Measurements from ENCODE around the gene TNRC6A.
"Not testable (repeated sequence)": the region's sequence is repeated elsewhere in the genome, so short reads cannot be mapped to it uniquely, and the experiment has no call there.

TNRC6A gene

GRCh38 chr16:24729243-24729950 lies at the start of gene TNRC6A:
Gene TNRC6A (plus strand): TSS chr16:24729651. CDS start chr16:24729842, 191 bp downstream.
- intact Hi-C loops (cut with DNase I): no loop called here
- DNase-seq: peak; percentile 81 to 98 (median 88)

GRCh38 chr16:24681793-24682192 lies 47.7 kb upstream of the TNRC6A start:
- intact Hi-C loops (cut with DNase I): loop anchor here (10.0 kb wide), 1 partner anchor 87 kb away; no protein-coding TSS in a partner anchor
- no peak for DNase-seq

GRCh38 chr16:24683250-24683649 lies 46.2 kb upstream of the TNRC6A start:
- DNase-seq: no peak
- intact Hi-C loops (cut with DNase I): loop anchor here (10.0 kb wide), 1 partner anchor 88 kb away; no protein-coding TSS in a partner anchor

- intact Hi-C loops (cut with DNase I): loop anchor here (10.0 kb wide), 1 partner anchor 89 kb away; no protein-coding TSS in a partner anchor
Measured at GRCh38 chr16:24683847-24684493, 45.5 kb upstream of the TNRC6A start.

GRCh38 chr16:24685539-24686432 lies 43.7 kb upstream of the TNRC6A start:
- intact Hi-C loops (cut with DNase I): loop anchor here (10.0 kb wide), 1 partner anchor 91 kb away; no protein-coding TSS in a partner anchor
- peak; percentile 39 to 95 (median 72) for DNase-seq

More at GRCh38 chr16:24683847-24684493, 45.5 kb upstream of the TNRC6A start:
- DNase-seq: no peak

GRCh38 chr16:24686678-24687077 lies 42.8 kb upstream of the TNRC6A start:
- DNase-seq: no peak
- intact Hi-C loops (cut with DNase I): loop anchor here (10.0 kb wide), 1 partner anchor 92 kb away; no protein-coding TSS in a partner anchor

- no peak for DNase-seq
- intact Hi-C loops (cut with DNase I): loop anchor here (10.0 kb wide), 1 partner anchor 94 kb away; no protein-coding TSS in a partner anchor
Measured at GRCh38 chr16:24688359-24688758, 41.1 kb upstream of the TNRC6A start.

GRCh38 chr16:24689128-24689527 lies 40.3 kb upstream of the TNRC6A start:
- DNase-seq: peak in 4 of 10 donors; percentile 17 to 89 (median 32)
- intact Hi-C loops (cut with DNase I): loop anchor here (10.0 kb wide), 1 partner anchor 94 kb away; no protein-coding TSS in a partner anchor

- intact Hi-C loops (cut with DNase I): no loop called here
- no peak for DNase-seq
Measured at GRCh38 chr16:24692854-24693253, 36.6 kb upstream of the TNRC6A start.

GRCh38 chr16:24694931-24695330 lies 34.5 kb upstream of the TNRC6A start:
- intact Hi-C loops (cut with DNase I): no loop called here
- DNase-seq: no peak

- intact Hi-C loops (cut with DNase I): no loop called here
Measured at GRCh38 chr16:24696699-24697098, 32.8 kb upstream of the TNRC6A start.

GRCh38 chr16:24698308-24698707 lies 31.1 kb upstream of the TNRC6A start:
- no peak for DNase-seq
- intact Hi-C loops (cut with DNase I): no loop called here

More at GRCh38 chr16:24696699-24697098, 32.8 kb upstream of the TNRC6A start:
- DNase-seq: no peak

GRCh38 chr16:24699151-24699723 lies 30.2 kb upstream of the TNRC6A start:
- intact Hi-C loops (cut with DNase I): no loop called here
- no peak for DNase-seq

GRCh38 chr16:24700549-24701392 lies 28.7 kb upstream of the TNRC6A start:
- intact Hi-C loops (cut with DNase I): no loop called here
- DNase-seq: peak in 7 of 10 donors; percentile 11 to 90 (median 54)

GRCh38 chr16:24701521-24701951 lies 27.9 kb upstream of the TNRC6A start:
- intact Hi-C loops (cut with DNase I): no loop called here
- DNase-seq: no peak

GRCh38 chr16:24707760-24708159 lies 21.7 kb upstream of the TNRC6A start:
- intact Hi-C loops (cut with DNase I): not testable (repeated sequence)

GRCh38 chr16:24713379-24713778 lies 16.1 kb upstream of the TNRC6A start:
- DNase-seq: no peak
- intact Hi-C loops (cut with DNase I): no loop called here

More at GRCh38 chr16:24707760-24708159, 21.7 kb upstream of the TNRC6A start:
- not testable (repeated sequence) for DNase-seq

GRCh38 chr16:24717411-24717810 lies 12.0 kb upstream of the TNRC6A start:
- intact Hi-C loops (cut with DNase I): no loop called here
- DNase-seq: no peak

GRCh38 chr16:24718967-24719521 lies 10.4 kb upstream of the TNRC6A start:
- no peak for DNase-seq
- intact Hi-C loops (cut with DNase I): no loop called here
